Measurements from ENCODE around the gene FAM169A. TPM values are rescaled to one million over a fixed set of nuclear protein-coding genes. Genes with fewer than 3 reads are reported as not detected.
"Not testable (repeated sequence)": the region's sequence is repeated elsewhere in the genome, so short reads cannot be mapped to it uniquely, and the experiment has no call there.

Gene FAM169A
- total RNA-seq, 1 experiment from 2014 or later = 63.1 TPM

DNA sequence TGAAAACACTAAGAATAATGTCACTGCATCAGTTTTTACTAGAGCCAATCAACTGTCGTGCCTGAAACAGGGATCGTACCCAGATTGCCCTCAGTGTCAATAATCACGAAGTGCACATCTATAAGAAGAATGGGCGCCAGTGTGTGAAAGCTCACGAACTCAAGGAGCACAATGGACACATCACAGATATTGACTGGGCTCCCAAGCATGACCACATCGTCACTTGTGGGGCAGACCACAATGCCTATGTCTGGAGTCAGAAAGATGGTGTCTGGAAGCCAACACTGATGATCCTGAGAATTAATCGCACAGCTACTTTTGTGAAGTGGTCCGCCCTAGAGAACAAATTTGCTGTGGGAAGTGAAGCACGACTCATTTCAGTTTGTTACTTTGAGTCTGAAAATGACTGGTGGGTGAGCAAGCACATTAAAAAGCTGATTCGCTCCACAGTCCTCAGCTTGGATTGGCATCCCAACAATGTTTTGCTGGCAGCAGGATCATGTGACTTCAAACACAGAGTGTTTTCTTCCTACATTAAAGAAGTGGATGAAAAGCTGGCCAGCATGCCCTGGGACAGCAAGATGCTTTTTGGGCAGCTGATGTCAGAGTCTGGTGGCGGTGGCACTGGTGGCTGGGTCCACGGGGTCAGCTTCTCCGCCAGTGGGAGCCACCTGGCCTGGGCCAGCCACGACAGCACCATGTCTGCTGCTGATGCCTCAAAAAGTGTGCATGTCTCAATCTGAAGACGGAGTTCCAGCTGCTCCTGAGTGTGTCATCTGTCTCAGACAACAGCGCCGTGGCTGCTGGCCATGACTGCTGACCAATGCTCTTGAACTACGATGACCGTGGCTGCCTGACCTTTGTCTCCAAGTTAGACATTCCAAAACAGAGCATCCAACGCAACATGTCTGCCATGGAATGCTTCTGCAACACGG is 66.9 kb downstream of the FAM169A start:
- H3K9me3 Mint-ChIP-seq = no peaks in the 10 kb centered on the region; a peak in 1 of 5 replicates
- no peak overlapping the region for H3K23ac ChIP-seq (ENCODE audit: insufficient read length, low read depth, low read length)
- no peaks in the 10 kb centered on the region for H4K20me1 ChIP-seq (ENCODE audit: control insufficient read depth, insufficient read depth, insufficient read length)
- H3K79me2 ChIP-seq (ENCODE audit: insufficient read depth, low read length) = no peaks in the 10 kb centered on the region
- H3K4ac ChIP-seq (ENCODE audit: low read depth, low read length) = no peak overlapping the region
- H3K36me3 Mint-ChIP-seq (ENCODE audit: insufficient read depth in 1 of 3, low read depth in 3 of 3) = peaks cover 46 to 78% (median 63%) of the 10 kb centered on the region in 3 experiments; a peak in 6 of 7 replicates
- peak overlapping the region in 1 of 3 experiments; percentile 80; a peak in 2 of 7 replicates for H3K27ac Mint-ChIP-seq
- no peaks in the 10 kb centered on the region for H3K23me2 ChIP-seq (ENCODE audit: insufficient read length, low read depth, low read length, poor library complexity, severe bottlenecking)
- H2BK5ac ChIP-seq (ENCODE audit: insufficient read length, low read length) = no peak overlapping the region
- no peak overlapping the region for H3K27ac ChIP-seq (ENCODE audit: insufficient read length, low read depth, low read length)
- no peak overlapping the region for H4K5ac ChIP-seq (ENCODE audit: insufficient read length, low read depth, low read length)
- no peaks in the 10 kb centered on the region for H3K4me1 Mint-ChIP-seq
- H3K9ac ChIP-seq (ENCODE audit: extremely low read depth, insufficient read length, low read length) = no peak overlapping the region
- H3K4me3 Mint-ChIP-seq = no peak overlapping the region
- DNase-seq = no peak
- no peak overlapping the region for H4K8ac ChIP-seq (replicated peaks; ENCODE audit: insufficient read length, low read depth, low read length)
- no peak overlapping the region for H3K14ac ChIP-seq (ENCODE audit: insufficient read depth, low read length)
- H3K27me3 ChIP-seq (ENCODE audit: insufficient read depth, low read length) = no peaks in the 10 kb centered on the region
- H4K91ac ChIP-seq (ENCODE audit: insufficient read length, low read depth, low read length) = no peak overlapping the region
- no peak overlapping the region for H3T11ph ChIP-seq (ENCODE audit: low read length)
- H2BK20ac ChIP-seq (ENCODE audit: low read depth, low read length, poor library complexity, severe bottlenecking) = no peak overlapping the region
- no peak overlapping the region for H2BK120ac ChIP-seq (ENCODE audit: low read depth, low read length, poor library complexity, severe bottlenecking)
- no peak overlapping the region for H2BK12ac ChIP-seq (ENCODE audit: insufficient read length, low read depth, low read length)
- H3K9me3 ChIP-seq (ENCODE audit: control insufficient read depth, low read depth, low read length) = no peaks in the 10 kb centered on the region
- WGBS (ENCODE audit: extremely low coverage, insufficient read length, low lambda C conversion rate) = no CpG with 5 or more reads among the region's 21 CpGs
- H3K27me3 Mint-ChIP-seq (ENCODE audit: low read depth) = no peaks in the 10 kb centered on the region
- no peak overlapping the region for H3K18ac ChIP-seq (ENCODE audit: insufficient read length, low read depth, low read length)
- no peak overlapping the region for H2BK15ac ChIP-seq (ENCODE audit: low read depth, low read length)
- no peak overlapping the region for H2AFZ ChIP-seq (ENCODE audit: low read length)
- H3K56ac ChIP-seq (ENCODE audit: insufficient read length, low read depth, low read length) = no peak overlapping the region
- no peaks in the 10 kb centered on the region for H3K79me1 ChIP-seq (ENCODE audit: insufficient read depth, low read depth, low read length, poor library complexity, severe bottlenecking)
- no peak overlapping the region for H3K4me2 ChIP-seq (ENCODE audit: insufficient read depth, insufficient read length, low read length)
- TF ChIP-seq, protein P1, sequence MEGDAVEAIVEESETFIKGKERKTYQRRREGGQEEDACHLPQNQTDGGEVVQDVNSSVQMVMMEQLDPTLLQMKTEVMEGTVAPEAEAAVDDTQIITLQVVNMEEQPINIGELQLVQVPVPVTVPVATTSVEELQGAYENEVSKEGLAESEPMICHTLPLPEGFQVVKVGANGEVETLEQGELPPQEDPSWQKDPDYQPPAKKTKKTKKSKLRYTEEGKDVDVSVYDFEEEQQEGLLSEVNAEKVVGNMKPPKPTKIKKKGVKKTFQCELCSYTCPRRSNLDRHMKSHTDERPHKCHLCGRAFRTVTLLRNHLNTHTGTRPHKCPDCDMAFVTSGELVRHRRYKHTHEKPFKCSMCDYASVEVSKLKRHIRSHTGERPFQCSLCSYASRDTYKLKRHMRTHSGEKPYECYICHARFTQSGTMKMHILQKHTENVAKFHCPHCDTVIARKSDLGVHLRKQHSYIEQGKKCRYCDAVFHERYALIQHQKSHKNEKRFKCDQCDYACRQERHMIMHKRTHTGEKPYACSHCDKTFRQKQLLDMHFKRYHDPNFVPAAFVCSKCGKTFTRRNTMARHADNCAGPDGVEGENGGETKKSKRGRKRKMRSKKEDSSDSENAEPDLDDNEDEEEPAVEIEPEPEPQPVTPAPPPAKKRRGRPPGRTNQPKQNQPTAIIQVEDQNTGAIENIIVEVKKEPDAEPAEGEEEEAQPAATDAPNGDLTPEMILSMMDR (conservative IDR thresholded peaks at IDR 0.05) = no peak
- H3K4me1 ChIP-seq (ENCODE audit: insufficient read depth, low read length) = no peaks in the 10 kb centered on the region
- H2AK5ac ChIP-seq (ENCODE audit: insufficient read length, low read length) = no peak overlapping the region

DNA sequence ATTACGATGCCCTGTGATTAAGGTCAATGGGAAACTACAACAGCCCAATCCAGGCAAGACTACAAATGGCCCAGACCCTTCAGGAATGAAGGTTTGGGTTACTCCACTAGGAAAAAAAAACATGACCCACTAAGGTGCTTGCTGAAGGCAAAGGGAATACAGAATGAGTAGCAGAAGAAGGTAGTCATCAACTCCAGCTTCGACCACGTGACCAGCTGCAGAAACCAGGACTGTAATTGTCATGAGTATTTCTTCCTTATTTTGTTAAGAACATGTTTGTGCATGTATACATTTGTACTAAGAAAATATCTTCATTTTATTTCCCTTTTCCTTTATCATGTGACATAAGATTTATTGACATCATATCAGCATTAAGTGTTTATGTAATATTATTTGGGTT is 74.5 kb downstream of the FAM169A start:
- no CpG with 5 or more reads among the region's 3 CpGs for WGBS (ENCODE audit: extremely low coverage, insufficient read length, low lambda C conversion rate)
- not testable (repeated sequence) for H3K56ac ChIP-seq (ENCODE audit: insufficient read length, low read depth, low read length); H3K4me3 Mint-ChIP-seq; H3K23me2 ChIP-seq (ENCODE audit: insufficient read length, low read depth, low read length, poor library complexity, severe bottlenecking); H3K14ac ChIP-seq (ENCODE audit: insufficient read depth, low read length); H3K27me3 Mint-ChIP-seq (ENCODE audit: low read depth); H3K23ac ChIP-seq (ENCODE audit: insufficient read length, low read depth, low read length); H3K4ac ChIP-seq (ENCODE audit: low read depth, low read length); H2BK5ac ChIP-seq (ENCODE audit: insufficient read length, low read length); H2AFZ ChIP-seq (ENCODE audit: low read length); H3K4me1 ChIP-seq (ENCODE audit: insufficient read depth, low read length); H4K8ac ChIP-seq (replicated peaks; ENCODE audit: insufficient read length, low read depth, low read length); H3K27ac ChIP-seq (ENCODE audit: insufficient read length, low read depth, low read length); H2BK20ac ChIP-seq (ENCODE audit: low read depth, low read length, poor library complexity, severe bottlenecking); H3K9me3 Mint-ChIP-seq; H3K18ac ChIP-seq (ENCODE audit: insufficient read length, low read depth, low read length); H2BK12ac ChIP-seq (ENCODE audit: insufficient read length, low read depth, low read length); H2AK5ac ChIP-seq (ENCODE audit: insufficient read length, low read length); H4K5ac ChIP-seq (ENCODE audit: insufficient read length, low read depth, low read length); H3K9ac ChIP-seq (ENCODE audit: extremely low read depth, insufficient read length, low read length); H3K4me2 ChIP-seq (ENCODE audit: insufficient read depth, insufficient read length, low read length); H2BK15ac ChIP-seq (ENCODE audit: low read depth, low read length); H3K79me2 ChIP-seq (ENCODE audit: insufficient read depth, low read length); H3K79me1 ChIP-seq (ENCODE audit: insufficient read depth, low read depth, low read length, poor library complexity, severe bottlenecking); H4K91ac ChIP-seq (ENCODE audit: insufficient read length, low read depth, low read length); H4K20me1 ChIP-seq (ENCODE audit: control insufficient read depth, insufficient read depth, insufficient read length); DNase-seq; H3K27ac Mint-ChIP-seq; H3K4me1 Mint-ChIP-seq; H3K9me3 ChIP-seq (ENCODE audit: control insufficient read depth, low read depth, low read length); H3K27me3 ChIP-seq (ENCODE audit: insufficient read depth, low read length); H2BK120ac ChIP-seq (ENCODE audit: low read depth, low read length, poor library complexity, severe bottlenecking); H3T11ph ChIP-seq (ENCODE audit: low read length)
- peaks cover 84 to 97% (median 90%) of the 10 kb centered on the region in 3 experiments for H3K36me3 Mint-ChIP-seq (ENCODE audit: insufficient read depth in 1 of 3, low read depth in 3 of 3)
